Type B pancreatic cell (in vitro differentiated cells): Measurements from ENCODE around the gene IZUMO2. TPM values are rescaled to one million over a fixed set of nuclear protein-coding genes. Genes with fewer than 3 reads are reported as not detected.
"Not testable (repeated sequence)": the region's sequence is repeated elsewhere in the genome, so short reads cannot be mapped to it uniquely, and the experiment has no call there.

Experiments used
- DNase-seq: peaks from one replicate; pipeline ENCODE4 v3.0.0; 2021; ENCODE audit warnings: mixed read lengths; ENCODE audit not compliant: unreplicated experiment; ENCODE audit errors: extremely low spot score
- H3K27ac Mint-ChIP-seq: 2 replicates; pipeline ENCODE4 v1.8.0; 2021; ENCODE audit warnings: mild to moderate bottlenecking, mixed read lengths
- H3K27me3 Mint-ChIP-seq: 2 replicates; pipeline ENCODE4 v1.8.0; 2021; ENCODE audit warnings: mixed read lengths
- H3K36me3 Mint-ChIP-seq: 2 replicates; pipeline ENCODE4 v1.8.0; 2021; ENCODE audit warnings: mixed read lengths
- H3K4me1 Mint-ChIP-seq: one replicate; pipeline ENCODE4 v1.8.0; 2021; ENCODE audit warnings: mixed read lengths; ENCODE audit not compliant: unreplicated experiment
- H3K4me3 Mint-ChIP-seq: 2 replicates; pipeline ENCODE4 v1.8.0; 2021; ENCODE audit warnings: mild to moderate bottlenecking, mixed read lengths
- H3K9me3 Mint-ChIP-seq: 2 replicates; pipeline ENCODE4 v1.8.0; 2021; ENCODE audit warnings: mixed read lengths
- CTCF ChIP-seq: fragments of 200-600 bp; sonication (generic); conservative IDR thresholded peaks from 2 replicates; pipeline ENCODE4 v1.5.0; 2021; ENCODE audit warnings: antibody characterized with exemption, mild to moderate bottlenecking
- total RNA-seq: library from RNA; stranded (reverse); gene quantifications from 2 replicates; pipeline ENCODE4 v1.2.1, GENCODE V29; 2021; ENCODE audit warnings: low replicate concordance

Gene IZUMO2
- total RNA-seq, 1 donor from 2014 or later = not detected

- not testable (repeated sequence) for H3K4me1 Mint-ChIP-seq, H3K9me3 Mint-ChIP-seq, H3K27ac Mint-ChIP-seq, H3K4me3 Mint-ChIP-seq, H3K36me3 Mint-ChIP-seq, H3K27me3 Mint-ChIP-seq
- DNase-seq = peak; percentile 81
- peak; percentile 44 for TF ChIP-seq CTCF
These were observed 26.3 kb downstream of the IZUMO2 start for GRCh38 chr19:50136603-50137365.

GRCh38 chr19:50135856-50136602 lies 27.1 kb downstream of the IZUMO2 start:
- H3K27ac Mint-ChIP-seq, H3K4me1 Mint-ChIP-seq, H3K4me3 Mint-ChIP-seq, H3K27me3 Mint-ChIP-seq, H3K36me3 Mint-ChIP-seq, H3K9me3 Mint-ChIP-seq: not testable (repeated sequence)
- DNase-seq = peak; percentile 75

GRCh38 chr19:50134777-50135719 lies 28.0 kb downstream of the IZUMO2 start:
- H3K4me3 Mint-ChIP-seq, H3K4me1 Mint-ChIP-seq, H3K27me3 Mint-ChIP-seq, H3K27ac Mint-ChIP-seq, H3K9me3 Mint-ChIP-seq, H3K36me3 Mint-ChIP-seq, DNase-seq: not testable (repeated sequence)

GRCh38 chr19:50133518-50134492 lies 29.3 kb downstream of the IZUMO2 start:
- H3K4me3 Mint-ChIP-seq, H3K4me1 Mint-ChIP-seq, H3K27me3 Mint-ChIP-seq, H3K27ac Mint-ChIP-seq, H3K36me3 Mint-ChIP-seq, H3K9me3 Mint-ChIP-seq: not testable (repeated sequence)
- peak; percentile 74 for DNase-seq

GRCh38 chr19:50104012-50104411 lies 59.1 kb downstream of the IZUMO2 start:
- not testable (repeated sequence) for H3K4me3 Mint-ChIP-seq, H3K4me1 Mint-ChIP-seq, H3K9me3 Mint-ChIP-seq, H3K27ac Mint-ChIP-seq, H3K27me3 Mint-ChIP-seq, H3K36me3 Mint-ChIP-seq, DNase-seq

- not testable (repeated sequence) for H3K4me3 Mint-ChIP-seq, DNase-seq, H3K36me3 Mint-ChIP-seq, H3K27me3 Mint-ChIP-seq, H3K9me3 Mint-ChIP-seq, H3K27ac Mint-ChIP-seq, H3K4me1 Mint-ChIP-seq
These were observed 59.7 kb downstream of the IZUMO2 start for GRCh38 chr19:50103405-50103804.

Other genes with a start within 250 kb of the IZUMO2 start
- 18.1 and 21.4 TPM in 2 replicates for gene ATF5, start 234.1 kb downstream of the IZUMO2 start, total RNA-seq
- 77.4 and 88.8 TPM in 2 replicates for gene NUP62, start 233.8 kb downstream of the IZUMO2 start, total RNA-seq
- gene SIGLEC11, start 202.1 kb downstream of the IZUMO2 start, total RNA-seq = 0.27 and 0.36 TPM in 2 replicates
- 44.6 and 51.9 TPM in 2 replicates for gene VRK3, start 137.9 kb downstream of the IZUMO2 start, total RNA-seq
- gene ZNF473, start 137.3 kb downstream of the IZUMO2 start, total RNA-seq = 13.4 and 14.3 TPM in 2 replicates
- 93.9 and 225 TPM in 2 replicates for gene MYH14, start 40.3 kb upstream of the IZUMO2 start, total RNA-seq
- gene KCNC3, start 166.1 kb upstream of the IZUMO2 start, total RNA-seq = 9.5 and 11.2 TPM in 2 replicates
- gene NAPSA, start 202.4 kb upstream of the IZUMO2 start, total RNA-seq = 2.3 and 6.0 TPM in 2 replicates
- 30.3 and 41.0 TPM in 2 replicates for gene NR1H2, start 213.2 kb upstream of the IZUMO2 start, total RNA-seq
- gene POLD1, start 221.1 kb upstream of the IZUMO2 start, total RNA-seq = 43.6 and 91.8 TPM in 2 replicates